Measurements from ENCODE around the gene SERAC1. TPM values are rescaled to one million over a fixed set of nuclear protein-coding genes. Genes with fewer than 3 reads are reported as not detected.
A peak's percentile ranks its signal among the peaks of the same experiment; 100 is the strongest.

The SERAC1 gene
- polyA plus RNA-seq, 2 of the 4 experiments (the other 2 are of a cell fraction): 5.1 to 6.7 TPM

GRCh38 chr6:158103228-158103627 lies 64.8 kb downstream of the SERAC1 start:
- no peak for FAIRE-seq
- H3K4me2 ChIP-seq: no peak overlapping the region
- no peaks in the 10 kb centered on the region for H3K4me1 ChIP-seq
- H3K9me3 ChIP-seq: no peaks in the 10 kb centered on the region
- no peak overlapping the region for H3K27ac ChIP-seq
- TF ChIP-seq FOXS1 (CRISPR knock-in tag; IDR thresholded peaks at IDR 0.05) (no peak), HOXB13 (CRISPR knock-in tag; IDR thresholded peaks at IDR 0.05; ENCODE audit: low read depth) (no peak), EHMT2 (IDR thresholded peaks at IDR 0.05; ENCODE audit: low read depth) (no peak), CTCF (IDR thresholded peaks at IDR 0.05) (no peak), SMC3 (IDR thresholded peaks at IDR 0.05) (no peak), RCOR1 (IDR thresholded peaks at IDR 0.05; ENCODE audit: low read depth, low read length) (no peak), FOSL2 (IDR thresholded peaks at IDR 0.05) (no peak), FOSL2 (CRISPR knock-in tag; IDR thresholded peaks at IDR 0.05) (no peak), BCL3 (IDR thresholded peaks at IDR 0.05) (no peak), TFCP2L1 (CRISPR knock-in tag; IDR thresholded peaks at IDR 0.05) (no peak), REST (IDR thresholded peaks at IDR 0.05) (no peak), MAZ (IDR thresholded peaks at IDR 0.05; ENCODE audit: borderline replicate concordance, low read depth, low read length) (no peak), HES2 (IDR thresholded peaks at IDR 0.05) (no peak), RARB (CRISPR knock-in tag; IDR thresholded peaks at IDR 0.05) (no peak), KDM5A (IDR thresholded peaks at IDR 0.05) (no peak), NPAS2 (CRISPR knock-in tag; IDR thresholded peaks at IDR 0.05; ENCODE audit: borderline replicate concordance) (no peak), NR3C1 (IDR thresholded peaks at IDR 0.05) (no peak)
- H3K4me3 ChIP-seq: no peak overlapping the region
- ChIA-PET CTCF (no interaction called here), POLR2A (no interaction called here)
- no peak for DNase-seq (ENCODE audit: low read depth in 1 of 2, low spot score in 1 of 2)
- 92% methylated on average over 4 of the region's 4 CpGs for WGBS (ENCODE audit: missing lambda C conversion rate)
- no peak for ATAC-seq

- no peak for ATAC-seq
- Histone ChIP-seq H3K4me3 (no peak overlapping the region), H3K4me2 (no peak overlapping the region), H3K4me1 (no peaks in the 10 kb centered on the region), H3K27ac (0 out of 6 replicates have a peak overlapping the region, but pooled peaks of 1 of the 2 experiments have one; percentile 13), H3K9me3 (no peaks in the 10 kb centered on the region)
- WGBS (ENCODE audit: missing lambda C conversion rate): 96% methylated on average over 15 of the region's 15 CpGs
- DNase-seq (ENCODE audit: low read depth in 1 of 2, low spot score in 1 of 2): no peak
- TF ChIP-seq TP53 (CRISPR knock-in tag; IDR thresholded peaks at IDR 0.05) (no peak), PHF8 (IDR thresholded peaks at IDR 0.05; ENCODE audit: borderline replicate concordance, low read depth) (no peak), NR3C1 (IDR thresholded peaks at IDR 0.05) (no peak), HOXA7 (CRISPR knock-in tag; IDR thresholded peaks at IDR 0.05) (no peak), MAFK (IDR thresholded peaks at IDR 0.05; ENCODE audit: partially characterized antibody) (no peak), RFX5 (IDR thresholded peaks at IDR 0.05) (no peak), CBX8 (IDR thresholded peaks at IDR 0.05) (no peak), EP300 (IDR thresholded peaks at IDR 0.05) (no peak), ATOH8 (CRISPR knock-in tag; IDR thresholded peaks at IDR 0.05; ENCODE audit: low read depth) (no peak), JUN (IDR thresholded peaks at IDR 0.05) (no peak), HMGXB4 (CRISPR knock-in tag; IDR thresholded peaks at IDR 0.05; ENCODE audit: borderline replicate concordance) (no peak), HDAC2 (IDR thresholded peaks at IDR 0.05) (no peak)
- no peak for FAIRE-seq
- ChIA-PET CTCF (no interaction called here), POLR2A (no interaction called here)
These were observed 72.4 kb downstream of the SERAC1 start for GRCh38 chr6:158095671-158096070.

Measured in A549 (cell line).